ENCODE data around the gene RASGRF2.

RASGRF2 gene

DNA sequence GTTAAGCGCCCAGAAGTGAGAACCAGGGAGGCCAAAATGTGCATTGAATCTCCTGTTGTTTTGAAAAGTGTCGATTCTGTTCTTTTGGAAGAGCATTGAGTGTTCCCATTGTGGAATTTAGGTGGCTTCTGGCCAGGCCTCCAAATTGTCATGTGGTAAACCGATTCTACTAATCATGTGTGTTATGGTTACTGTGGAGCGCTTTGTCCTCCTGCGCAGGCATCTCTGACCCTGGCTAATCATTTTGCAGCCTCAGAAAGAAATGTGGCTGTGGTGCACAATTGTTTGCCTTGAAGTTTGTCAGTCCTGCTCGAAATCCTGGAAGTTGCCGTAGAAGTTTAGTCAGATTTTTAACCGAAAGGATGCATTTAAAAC, 121.3 kb downstream of the RASGRF2 start:
- no peaks in the 10 kb centered on the region for H3K36me3 Mint-ChIP-seq (ENCODE audit: low read depth)
- no peak overlapping the region for H3K27ac Mint-ChIP-seq
- H3K4me3 Mint-ChIP-seq: no peak overlapping the region
- H3K4me1 Mint-ChIP-seq: no peaks in the 10 kb centered on the region
- DNase-seq: no peak
- peaks cover 15% of the 10 kb centered on the region for H3K9me3 Mint-ChIP-seq
- H3K27me3 Mint-ChIP-seq (ENCODE audit: low read depth, poor library complexity): no peaks in the 10 kb centered on the region
- TF ChIP-seq, protein P1, sequence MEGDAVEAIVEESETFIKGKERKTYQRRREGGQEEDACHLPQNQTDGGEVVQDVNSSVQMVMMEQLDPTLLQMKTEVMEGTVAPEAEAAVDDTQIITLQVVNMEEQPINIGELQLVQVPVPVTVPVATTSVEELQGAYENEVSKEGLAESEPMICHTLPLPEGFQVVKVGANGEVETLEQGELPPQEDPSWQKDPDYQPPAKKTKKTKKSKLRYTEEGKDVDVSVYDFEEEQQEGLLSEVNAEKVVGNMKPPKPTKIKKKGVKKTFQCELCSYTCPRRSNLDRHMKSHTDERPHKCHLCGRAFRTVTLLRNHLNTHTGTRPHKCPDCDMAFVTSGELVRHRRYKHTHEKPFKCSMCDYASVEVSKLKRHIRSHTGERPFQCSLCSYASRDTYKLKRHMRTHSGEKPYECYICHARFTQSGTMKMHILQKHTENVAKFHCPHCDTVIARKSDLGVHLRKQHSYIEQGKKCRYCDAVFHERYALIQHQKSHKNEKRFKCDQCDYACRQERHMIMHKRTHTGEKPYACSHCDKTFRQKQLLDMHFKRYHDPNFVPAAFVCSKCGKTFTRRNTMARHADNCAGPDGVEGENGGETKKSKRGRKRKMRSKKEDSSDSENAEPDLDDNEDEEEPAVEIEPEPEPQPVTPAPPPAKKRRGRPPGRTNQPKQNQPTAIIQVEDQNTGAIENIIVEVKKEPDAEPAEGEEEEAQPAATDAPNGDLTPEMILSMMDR (IDR thresholded peaks at IDR 0.05): no peak

DNA sequence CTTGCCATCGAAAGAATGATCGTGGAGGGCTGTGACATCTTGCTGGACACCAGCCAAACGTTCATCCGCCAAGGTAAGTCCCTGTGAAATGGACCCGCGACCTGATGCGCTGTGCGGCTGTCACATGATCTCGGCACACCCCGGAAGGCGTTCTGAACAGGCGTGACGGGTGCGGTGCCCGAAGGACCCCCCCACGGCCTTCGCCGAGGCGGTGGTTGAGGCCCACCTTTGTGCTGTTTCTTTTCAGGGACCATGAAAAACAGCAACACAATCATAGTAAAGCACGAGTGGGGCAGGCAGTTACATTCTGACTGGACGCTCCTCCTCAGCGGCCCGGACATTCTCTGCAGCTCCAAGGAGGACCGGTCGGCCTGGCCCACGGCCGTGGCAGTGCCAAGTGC, 126.7 kb downstream of the RASGRF2 start:
- H3K4me3 Mint-ChIP-seq: no peak overlapping the region
- H3K4me1 Mint-ChIP-seq: no peaks in the 10 kb centered on the region
- H3K27ac Mint-ChIP-seq: no peak overlapping the region
- H3K36me3 Mint-ChIP-seq (ENCODE audit: low read depth): no peaks in the 10 kb centered on the region
- no peak for DNase-seq
- peaks cover 6% of the 10 kb centered on the region for H3K27me3 Mint-ChIP-seq (ENCODE audit: low read depth, poor library complexity)
- TF ChIP-seq, protein P1 (IDR thresholded peaks at IDR 0.05): no peak
- H3K9me3 Mint-ChIP-seq: no peaks in the 10 kb centered on the region

DNA sequence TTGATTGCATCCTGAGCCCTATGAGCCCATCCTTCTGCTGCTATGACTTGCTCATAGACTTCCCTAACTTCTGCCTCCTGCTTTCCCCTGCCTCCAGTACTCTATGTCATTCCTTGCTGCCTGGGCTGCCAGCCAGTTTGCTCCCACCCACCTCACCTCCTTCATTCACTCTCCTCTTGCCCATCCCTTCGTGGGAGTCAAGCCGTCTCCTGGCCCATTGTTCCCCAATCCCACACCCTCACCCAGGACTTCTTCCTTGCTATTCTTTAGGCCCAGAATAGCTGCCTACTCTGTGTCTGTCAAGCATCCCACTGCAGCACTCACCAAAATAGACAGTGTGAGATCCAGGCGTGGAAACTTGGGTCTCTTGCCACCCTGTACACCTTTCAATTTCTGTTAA, 131.0 kb downstream of the RASGRF2 start:
- Mint-ChIP-seq H3K9me3 (no peaks in the 10 kb centered on the region), H3K36me3 (ENCODE audit: low read depth) (no peaks in the 10 kb centered on the region), H3K4me3 (no peak overlapping the region), H3K4me1 (no peaks in the 10 kb centered on the region), H3K27ac (no peak overlapping the region), H3K27me3 (ENCODE audit: low read depth, poor library complexity) (peaks cover 6% of the 10 kb centered on the region)
- TF ChIP-seq, protein P1 (IDR thresholded peaks at IDR 0.05): no peak
- no peak for DNase-seq

DNA sequence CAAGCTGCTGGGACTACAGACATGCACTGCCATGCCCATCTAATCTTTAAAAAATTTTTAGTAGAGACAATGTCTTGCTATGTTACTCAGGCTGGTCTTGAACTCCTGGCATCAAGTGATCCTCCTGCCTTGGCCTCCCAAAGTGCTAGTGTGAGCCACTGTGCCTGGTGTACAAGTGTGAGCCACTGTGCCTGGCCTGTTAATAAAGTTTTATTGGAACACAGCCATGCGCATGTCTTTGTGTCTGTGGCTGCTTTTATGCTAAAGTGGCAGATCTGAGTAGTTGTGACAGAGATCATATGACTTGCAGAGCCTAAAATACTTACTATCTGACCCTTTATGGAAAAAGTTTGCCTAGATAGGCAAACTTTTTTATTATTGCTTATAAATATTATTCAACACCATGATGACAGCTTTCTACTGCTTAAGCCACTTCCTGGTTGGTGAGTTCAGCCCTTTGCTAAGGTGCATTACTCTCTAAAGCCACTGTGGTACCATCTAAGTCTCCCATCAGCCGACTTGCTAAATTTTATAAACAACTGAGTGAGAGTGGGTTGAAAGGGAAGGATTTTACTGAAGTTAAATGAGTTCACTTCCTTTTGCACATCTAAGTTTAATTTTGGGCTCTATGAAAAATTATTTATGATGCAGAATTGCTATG, 133.5 kb downstream of the RASGRF2 start:
- no peaks in the 10 kb centered on the region for H3K9me3 Mint-ChIP-seq
- DNase-seq: no peak
- no peaks in the 10 kb centered on the region for H3K36me3 Mint-ChIP-seq (ENCODE audit: low read depth)
- H3K27ac Mint-ChIP-seq: no peak overlapping the region
- H3K4me1 Mint-ChIP-seq: no peaks in the 10 kb centered on the region
- peaks cover 2% of the 10 kb centered on the region for H3K27me3 Mint-ChIP-seq (ENCODE audit: low read depth, poor library complexity)
- TF ChIP-seq, protein P1 (IDR thresholded peaks at IDR 0.05): no peak
- H3K4me3 Mint-ChIP-seq: no peak overlapping the region

DNA sequence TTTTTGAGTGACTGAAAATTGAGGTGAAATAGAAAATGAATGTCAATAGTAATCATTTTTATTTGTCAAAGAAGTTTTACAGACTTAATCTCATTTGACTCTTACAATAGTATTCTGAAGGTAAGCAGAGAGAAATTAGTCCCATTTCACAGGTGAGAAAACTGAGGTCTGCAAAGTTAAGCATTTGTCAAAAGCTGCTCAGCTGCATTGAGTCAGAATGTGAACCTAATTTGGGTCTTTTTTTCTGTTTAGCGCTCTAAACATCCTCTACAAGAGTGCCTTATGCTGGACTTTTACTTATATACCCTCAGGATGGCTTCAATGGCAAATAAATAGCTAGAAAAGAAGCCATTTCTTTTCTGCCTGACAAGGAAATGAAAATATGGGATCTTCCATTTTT, 135.7 kb downstream of the RASGRF2 start:
- TF ChIP-seq, protein P1 (IDR thresholded peaks at IDR 0.05): no peak
- Mint-ChIP-seq H3K4me3 (no peak overlapping the region), H3K36me3 (ENCODE audit: low read depth) (no peaks in the 10 kb centered on the region), H3K27me3 (ENCODE audit: low read depth, poor library complexity) (peaks cover 2% of the 10 kb centered on the region), H3K27ac (no peak overlapping the region), H3K4me1 (no peaks in the 10 kb centered on the region), H3K9me3 (no peaks in the 10 kb centered on the region)
- DNase-seq: no peak

DNA sequence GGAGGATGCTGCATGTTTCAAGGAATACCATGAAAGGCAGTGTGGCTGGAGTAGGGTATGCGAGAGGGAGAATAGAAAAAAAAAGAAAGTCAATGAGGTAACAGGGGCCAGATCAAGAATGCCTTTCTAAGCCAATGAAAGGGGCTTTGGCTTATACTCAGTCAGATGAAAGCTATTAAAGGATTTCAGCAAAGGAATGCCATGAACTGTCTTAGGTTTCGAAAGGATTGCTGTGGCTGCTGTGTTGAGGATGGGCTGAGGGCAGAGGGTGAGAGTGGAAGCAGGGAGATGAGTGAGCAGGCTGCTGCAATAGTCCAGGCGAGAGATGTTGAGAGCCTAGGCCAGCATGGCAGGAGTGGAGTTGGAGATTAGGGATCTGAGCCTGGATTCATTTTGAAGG, 137.6 kb downstream of the RASGRF2 start:
- H3K36me3 Mint-ChIP-seq (ENCODE audit: low read depth): no peaks in the 10 kb centered on the region
- no peaks in the 10 kb centered on the region for H3K9me3 Mint-ChIP-seq
- no peak overlapping the region for H3K27ac Mint-ChIP-seq
- H3K27me3 Mint-ChIP-seq (ENCODE audit: low read depth, poor library complexity): no peaks in the 10 kb centered on the region
- TF ChIP-seq, protein P1 (IDR thresholded peaks at IDR 0.05): no peak
- H3K4me3 Mint-ChIP-seq: no peak overlapping the region
- no peak for DNase-seq
- no peaks in the 10 kb centered on the region for H3K4me1 Mint-ChIP-seq

All from nephron progenitor cell (in vitro differentiated cells).